ENCODE results near the gene STEAP1. TPM values are rescaled to one million over a fixed set of nuclear protein-coding genes. Genes with fewer than 3 reads are reported as not detected.
"Not testable (repeated sequence)": the region's sequence is repeated elsewhere in the genome, so short reads cannot be mapped to it uniquely, and the experiment has no call there.

Gene STEAP1
- 0.10 TPM for total RNA-seq (2013)
- not detected for polyA plus RNA-seq
- polyA minus RNA-seq = not detected in 2 replicates
- total RNA-seq = 0 to 2.0 (median 0.08) reads per million in 11 experiments

DNA sequence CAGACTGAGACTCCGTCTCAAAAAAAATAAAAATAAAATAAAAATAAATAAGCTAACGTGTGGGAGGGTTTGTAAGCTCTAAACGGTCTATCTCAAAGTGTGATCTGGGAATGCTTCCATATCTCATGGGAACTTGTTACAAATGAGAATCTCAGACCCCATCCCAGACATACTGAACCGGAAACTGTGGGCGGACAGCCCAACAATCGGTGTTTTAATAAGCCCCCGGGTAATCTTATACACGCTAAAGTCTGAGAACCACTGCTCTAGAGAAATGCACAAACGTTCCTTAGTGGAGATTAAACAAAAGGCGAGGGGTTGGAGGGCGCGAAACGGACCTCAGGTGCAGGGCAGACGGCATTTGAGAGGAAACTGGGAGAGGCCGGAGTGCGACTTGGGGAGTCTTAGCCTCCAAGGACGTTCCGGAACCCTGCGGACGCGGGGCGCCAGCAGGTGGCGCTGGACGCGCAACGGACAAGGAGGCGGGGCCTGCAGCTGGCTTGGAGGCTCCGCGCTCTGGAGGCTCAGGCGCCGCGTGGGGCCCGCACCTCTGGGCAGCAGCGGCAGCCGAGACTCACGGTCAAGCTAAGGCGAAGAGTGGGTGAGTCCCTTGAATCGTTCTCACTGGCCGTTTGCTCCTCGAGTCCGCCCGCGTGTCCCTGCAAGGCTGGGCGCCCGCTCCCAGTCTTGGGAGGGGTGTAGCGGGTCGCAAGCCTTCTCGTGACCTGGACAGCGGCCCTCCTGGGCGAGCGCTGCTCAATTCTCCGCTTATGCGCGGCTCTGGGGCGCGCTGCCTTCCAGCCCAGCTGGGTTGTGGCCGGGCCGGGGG is at the start of gene STEAP1:
STEAP1 (plus strand) TSS at position 527 of the 829 bp plus-strand sequence. CDS start 5,320 bp downstream, outside the sequence.
- not testable (repeated sequence) for H3K36me3 ChIP-seq (replicated peaks in 1 of 2; ENCODE audit: control insufficient read depth in 1 of 2, insufficient read depth in 2 of 2, low read length in 2 of 2); H3K4me1 ChIP-seq (ENCODE audit: control insufficient read depth in 1 of 2, insufficient read depth in 2 of 2, low read length in 2 of 2); H3K4me1 Mint-ChIP-seq; H3K27ac Mint-ChIP-seq; H3K36me3 Mint-ChIP-seq; H3K9me3 Mint-ChIP-seq; H3K27ac ChIP-seq (ENCODE audit: low read depth in 1 of 2, low read length in 2 of 2); H4K20me1 ChIP-seq (ENCODE audit: insufficient read depth, low read length); H3K79me2 ChIP-seq (ENCODE audit: insufficient read depth, low read length); H3K9me3 ChIP-seq (replicated peaks in 1 of 2; ENCODE audit: control insufficient read depth in 1 of 2, insufficient read depth in 1 of 2, low read length in 2 of 2)
- TF ChIP-seq, protein P1, sequence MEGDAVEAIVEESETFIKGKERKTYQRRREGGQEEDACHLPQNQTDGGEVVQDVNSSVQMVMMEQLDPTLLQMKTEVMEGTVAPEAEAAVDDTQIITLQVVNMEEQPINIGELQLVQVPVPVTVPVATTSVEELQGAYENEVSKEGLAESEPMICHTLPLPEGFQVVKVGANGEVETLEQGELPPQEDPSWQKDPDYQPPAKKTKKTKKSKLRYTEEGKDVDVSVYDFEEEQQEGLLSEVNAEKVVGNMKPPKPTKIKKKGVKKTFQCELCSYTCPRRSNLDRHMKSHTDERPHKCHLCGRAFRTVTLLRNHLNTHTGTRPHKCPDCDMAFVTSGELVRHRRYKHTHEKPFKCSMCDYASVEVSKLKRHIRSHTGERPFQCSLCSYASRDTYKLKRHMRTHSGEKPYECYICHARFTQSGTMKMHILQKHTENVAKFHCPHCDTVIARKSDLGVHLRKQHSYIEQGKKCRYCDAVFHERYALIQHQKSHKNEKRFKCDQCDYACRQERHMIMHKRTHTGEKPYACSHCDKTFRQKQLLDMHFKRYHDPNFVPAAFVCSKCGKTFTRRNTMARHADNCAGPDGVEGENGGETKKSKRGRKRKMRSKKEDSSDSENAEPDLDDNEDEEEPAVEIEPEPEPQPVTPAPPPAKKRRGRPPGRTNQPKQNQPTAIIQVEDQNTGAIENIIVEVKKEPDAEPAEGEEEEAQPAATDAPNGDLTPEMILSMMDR (IDR thresholded peaks at IDR 0.05) = peak; percentile 87
- Histone ChIP-seq H3K27me3 (ENCODE audit: control insufficient read depth in 2 of 2, insufficient read depth in 2 of 2, low read length in 2 of 2) (peaks cover 8 to 18% of the 10 kb centered on the region in 2 donors), H3K4me2 (replicated peaks; ENCODE audit: extremely low read depth, low read length, poor library complexity, severe bottlenecking) (peak within 1 kb of the TSS; percentile 68), H3K9ac (ENCODE audit: insufficient read depth, low read length, poor library complexity, severe bottlenecking) (peak within 1 kb of the TSS; percentile 18), H3K4me3 (replicated peaks in 1 of 3; ENCODE audit: low read depth in 2 of 3, low read length in 3 of 3) (peak within 1 kb of the TSS; percentile 23 to 65 (median 40)), H2AFZ (ENCODE audit: insufficient read depth, low read depth, low read length, poor library complexity, severe bottlenecking) (peak within 1 kb of the TSS; percentile 81)
- Mint-ChIP-seq H3K27me3 (ENCODE audit: low read depth in 3 of 3) (peaks cover 15 to 38% (median 26%) of the 10 kb centered on the region in 3 donors), H3K4me3 (peak within 1 kb of the TSS; percentile 58 to 82)
- WGBS (ENCODE audit: insufficient coverage) = 3% methylated on average over 54 of the region's 58 CpGs
- intact Hi-C loops (cut with micrococcal nuclease) = loop anchor here (1.0 to 10.0 kb wide), 3 partner anchors 111 to 273 kb away; no protein-coding TSS in a partner anchor
- peak; percentile 62 to 77 (median 76) for DNase-seq

DNA sequence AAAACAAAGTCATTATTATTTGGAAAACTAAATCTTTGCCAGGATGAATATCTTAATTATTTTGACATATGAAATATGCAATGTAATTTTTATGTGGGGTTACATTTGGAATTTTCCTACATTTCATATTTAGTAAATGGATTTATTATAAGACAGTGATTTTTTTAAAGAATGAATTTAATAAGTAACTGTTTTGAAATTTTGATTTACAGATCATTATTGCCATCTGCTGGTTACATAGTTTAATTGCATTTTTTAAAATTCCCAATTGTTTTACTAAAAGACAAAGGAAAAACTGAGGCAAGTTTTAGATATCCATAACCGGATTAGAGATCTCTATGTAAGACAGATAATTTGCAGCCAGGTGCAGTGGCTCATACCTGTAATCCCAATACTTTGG is 39.3 kb upstream of the STEAP1 start:
- H3K4me3 ChIP-seq (replicated peaks in 1 of 3; ENCODE audit: low read depth in 2 of 3, low read length in 3 of 3); H3K4me2 ChIP-seq (replicated peaks; ENCODE audit: extremely low read depth, low read length, poor library complexity, severe bottlenecking); H3K36me3 Mint-ChIP-seq; H3K9ac ChIP-seq (ENCODE audit: insufficient read depth, low read length, poor library complexity, severe bottlenecking); H4K20me1 ChIP-seq (ENCODE audit: insufficient read depth, low read length); intact Hi-C loops (cut with micrococcal nuclease); H3K4me1 ChIP-seq (ENCODE audit: control insufficient read depth in 1 of 2, insufficient read depth in 2 of 2, low read length in 2 of 2); H3K36me3 ChIP-seq (replicated peaks in 1 of 2; ENCODE audit: control insufficient read depth in 1 of 2, insufficient read depth in 2 of 2, low read length in 2 of 2); H3K27ac ChIP-seq (ENCODE audit: low read depth in 1 of 2, low read length in 2 of 2); DNase-seq; H2AFZ ChIP-seq (ENCODE audit: insufficient read depth, low read depth, low read length, poor library complexity, severe bottlenecking); H3K79me2 ChIP-seq (ENCODE audit: insufficient read depth, low read length); H3K27ac Mint-ChIP-seq; H3K4me3 Mint-ChIP-seq; H3K9me3 ChIP-seq (replicated peaks in 1 of 2; ENCODE audit: control insufficient read depth in 1 of 2, insufficient read depth in 1 of 2, low read length in 2 of 2): not testable (repeated sequence)
- peaks cover 14% of the 10 kb centered on the region for H3K4me1 Mint-ChIP-seq
- peaks cover 24 to 27% (median 26%) of the 10 kb centered on the region in 3 donors for H3K27me3 Mint-ChIP-seq (ENCODE audit: low read depth in 3 of 3)
- no CpG with 5 or more reads among the region's 1 CpG for WGBS (ENCODE audit: insufficient coverage)
- peaks cover 0 to 12% (median 0%) of the 10 kb centered on the region in 7 donors for H3K9me3 Mint-ChIP-seq
- TF ChIP-seq, protein P1 (IDR thresholded peaks at IDR 0.05) = peak; percentile 9
- peaks cover 6 to 23% of the 10 kb centered on the region in 2 donors for H3K27me3 ChIP-seq (ENCODE audit: control insufficient read depth in 2 of 2, insufficient read depth in 2 of 2, low read length in 2 of 2)

DNA sequence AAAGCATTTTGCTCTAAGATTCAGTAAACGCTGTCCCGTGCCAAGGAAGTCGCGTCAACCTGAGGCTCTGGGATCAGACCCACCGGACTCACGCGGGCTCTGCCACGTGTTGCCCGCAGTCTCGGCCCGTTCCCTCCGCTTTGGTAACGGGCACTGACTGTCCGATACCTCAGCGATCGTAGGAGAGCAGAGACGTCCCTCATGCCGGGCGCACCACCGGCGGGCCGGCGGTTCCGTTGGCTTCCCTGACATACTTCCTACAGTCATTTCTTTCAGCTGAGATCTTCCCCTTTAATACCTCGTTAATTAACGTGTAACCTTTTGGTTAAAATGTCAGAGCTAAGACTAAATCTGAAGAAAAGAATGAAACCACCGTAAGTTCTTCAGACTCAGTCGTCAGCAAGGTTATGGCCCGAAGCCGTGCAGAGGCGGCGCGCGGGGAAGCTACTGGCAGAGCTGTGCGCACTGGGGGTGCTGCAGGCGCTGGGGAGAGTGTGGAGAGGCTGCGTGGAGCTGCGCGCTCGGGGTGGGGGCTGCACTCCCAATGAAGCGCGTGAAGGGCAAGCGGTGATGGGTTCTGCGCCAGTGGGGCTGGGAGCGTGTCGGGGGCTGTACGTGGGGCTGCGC is 35.6 kb upstream of the STEAP1 start:
- H2AFZ ChIP-seq (ENCODE audit: insufficient read depth, low read depth, low read length, poor library complexity, severe bottlenecking); H3K27ac ChIP-seq (ENCODE audit: low read depth in 1 of 2, low read length in 2 of 2); H3K27ac Mint-ChIP-seq; H4K20me1 ChIP-seq (ENCODE audit: insufficient read depth, low read length); H3K4me3 ChIP-seq (replicated peaks in 1 of 3; ENCODE audit: low read depth in 2 of 3, low read length in 3 of 3); intact Hi-C loops (cut with micrococcal nuclease); H3K4me1 ChIP-seq (ENCODE audit: control insufficient read depth in 1 of 2, insufficient read depth in 2 of 2, low read length in 2 of 2); H3K9ac ChIP-seq (ENCODE audit: insufficient read depth, low read length, poor library complexity, severe bottlenecking); H3K36me3 Mint-ChIP-seq; H3K36me3 ChIP-seq (replicated peaks in 1 of 2; ENCODE audit: control insufficient read depth in 1 of 2, insufficient read depth in 2 of 2, low read length in 2 of 2); H3K79me2 ChIP-seq (ENCODE audit: insufficient read depth, low read length); DNase-seq; H3K9me3 ChIP-seq (replicated peaks in 1 of 2; ENCODE audit: control insufficient read depth in 1 of 2, insufficient read depth in 1 of 2, low read length in 2 of 2); H3K4me2 ChIP-seq (replicated peaks; ENCODE audit: extremely low read depth, low read length, poor library complexity, severe bottlenecking): not testable (repeated sequence)
- peaks cover 29 to 35% (median 34%) of the 10 kb centered on the region in 3 donors for H3K27me3 Mint-ChIP-seq (ENCODE audit: low read depth in 3 of 3)
- peaks cover 6 to 30% of the 10 kb centered on the region in 2 donors for H3K27me3 ChIP-seq (ENCODE audit: control insufficient read depth in 2 of 2, insufficient read depth in 2 of 2, low read length in 2 of 2)
- WGBS (ENCODE audit: insufficient coverage) = 3% methylated on average over 25 of the region's 48 CpGs
- H3K4me3 Mint-ChIP-seq = peak overlapping the region; percentile 58 to 87
- peaks cover 0 to 12% (median 0%) of the 10 kb centered on the region in 7 donors for H3K9me3 Mint-ChIP-seq
- peaks cover 17% of the 10 kb centered on the region for H3K4me1 Mint-ChIP-seq

All from CD14-positive monocyte (primary cell).